Breast epithelium (tissue), 4 donors: ENCODE measurements around the gene CHRNB4. TPM values are rescaled to one million over a fixed set of nuclear protein-coding genes. Genes with fewer than 3 reads are reported as not detected.

Experiments used
- DNase-seq, 2 donors: peaks; one replicate each; pipeline ENCODE4 v3.0.0-alpha.2; 2019; ENCODE audit warnings: low spot score in 2 of 2
- H3K27ac ChIP-seq, 2 donors: fragments of 200-600 bp; sonication (generic) in 1 of 2; one replicate each; pipeline ENCODE4 v1.5.1; 2016 to 2019; ENCODE audit warnings: mild to moderate bottlenecking in 1 of 2
- H3K27me3 ChIP-seq, 2 donors: fragments of 200-600 bp; sonication (generic) in 1 of 2; one replicate each; pipeline versions ENCODE4 v1.5.1 to v1.6.0; 2017 to 2019; ENCODE audit warnings: control low read depth in 1 of 2, mild to moderate bottlenecking in 1 of 2
- H3K36me3 ChIP-seq: fragments of 200-600 bp; one replicate; pipeline ENCODE4 v1.5.1; 2019
- H3K4me1 ChIP-seq, 2 donors: fragments of 200-600 bp; sonication (generic); one replicate each; pipeline ENCODE4 v1.5.1; 2016 to 2019; ENCODE audit warnings: control low read depth in 1 of 2
- H3K4me3 ChIP-seq, 3 donors: fragments of 200-600 bp; sonication (generic); 1 replicate in 2 of 3; 2 replicates in 1 of 3; pipeline ENCODE4 v1.5.1; 2016 to 2019; ENCODE audit warnings: mild to moderate bottlenecking in 3 of 3, moderate library complexity in 2 of 3
- H3K9me3 ChIP-seq, 2 donors: fragments of 200-600 bp; sonication (generic) in 1 of 2; one replicate each; pipeline ENCODE4 v1.5.1; 2016 to 2019; ENCODE audit warnings: control low read depth in 1 of 2
- CTCF ChIP-seq, 3 donors: fragments of 450-650 bp; IDR thresholded peaks; one replicate each; pipeline ENCODE4 v1.5.1; 2016 to 2017; ENCODE audit warnings: antibody characterized with exemption in 3 of 3, mild to moderate bottlenecking in 3 of 3, moderate library complexity in 3 of 3
- POLR2A ChIP-seq: fragments of 450-650 bp; IDR thresholded peaks from one replicate; pipeline ENCODE4 v1.6.1; 2016; ENCODE audit warnings: antibody characterized with exemption, mild to moderate bottlenecking, moderate library complexity
- POLR2AphosphoS5 ChIP-seq, 3 donors: sonication (generic); formaldehyde crosslinking; IDR thresholded peaks; one replicate each; pipeline ENCODE4 v1.6.1; 2017; ENCODE audit warnings: antibody characterized with exemption in 3 of 3
- intact Hi-C: fragments of 100-400 bp; cut with DNase I; formaldehyde crosslinking; loops from one replicate; pipeline ENCODE4 v1.15.1; 2023; ENCODE audit warnings: low total_unique reads
- total RNA-seq, 3 donors: library from RNA; depleted of rRNA; stranded (reverse); fragments of >200 nt; gene quantifications; one replicate each; pipeline ENCODE4 v1.1.0, GENCODE V29; 2016

The CHRNB4 gene
- total RNA-seq, 3 donors from 2014 or later, result not detected

- Histone ChIP-seq H3K9me3 (no peaks in the 10 kb centered on the region), H3K4me3 (no peak overlapping the region), H3K27ac (no peak overlapping the region), H3K4me1 (no peaks in the 10 kb centered on the region), H3K27me3 (no peaks in the 10 kb centered on the region), H3K36me3 (no peaks in the 10 kb centered on the region)
- intact Hi-C loops, result no loop called here
- no peak for TF ChIP-seq CTCF (IDR thresholded peaks at IDR 0.05)
- no peak for TF ChIP-seq POLR2AphosphoS5 (IDR thresholded peaks at IDR 0.05)
- TF ChIP-seq POLR2A, result no peak
- DNase-seq, result no peak
Measured at GRCh38 chr15:78673476-78673875, 32.5 kb upstream of the CHRNB4 start.

GRCh38 chr15:78672285-78673014, 31.4 kb upstream of the CHRNB4 start:
- no peak overlapping the region for H3K27ac ChIP-seq
- no peak for TF ChIP-seq CTCF (IDR thresholded peaks at IDR 0.05)
- TF ChIP-seq POLR2AphosphoS5 (IDR thresholded peaks at IDR 0.05), result no peak
- no peak for TF ChIP-seq POLR2A
- DNase-seq, result no peak
- no peaks in the 10 kb centered on the region for H3K36me3 ChIP-seq
- intact Hi-C loops, result no loop called here
- no peak overlapping the region for H3K4me3 ChIP-seq
- H3K9me3 ChIP-seq, result no peaks in the 10 kb centered on the region
- H3K27me3 ChIP-seq, result no peaks in the 10 kb centered on the region
- H3K4me1 ChIP-seq, result no peaks in the 10 kb centered on the region

- H3K4me3 ChIP-seq, result no peak overlapping the region
- intact Hi-C loops, result no loop called here
Measured at GRCh38 chr15:78671626-78672211, 30.7 kb upstream of the CHRNB4 start.

GRCh38 chr15:78668987-78669386, 28.0 kb upstream of the CHRNB4 start:
- TF ChIP-seq POLR2AphosphoS5 (IDR thresholded peaks at IDR 0.05) (no peak), POLR2A (no peak), CTCF (IDR thresholded peaks at IDR 0.05) (no peak)
- intact Hi-C loops, result no loop called here
- no peaks in the 10 kb centered on the region for H3K36me3 ChIP-seq

More at GRCh38 chr15:78671626-78672211, 30.7 kb upstream of the CHRNB4 start:
- H3K36me3 ChIP-seq, result no peaks in the 10 kb centered on the region
- H3K27ac ChIP-seq, result no peak overlapping the region
- no peak for DNase-seq
- H3K9me3 ChIP-seq, result no peaks in the 10 kb centered on the region
- no peak for TF ChIP-seq POLR2A
- no peak for TF ChIP-seq CTCF (IDR thresholded peaks at IDR 0.05)
- no peak for TF ChIP-seq POLR2AphosphoS5 (IDR thresholded peaks at IDR 0.05)
- H3K4me1 ChIP-seq, result no peaks in the 10 kb centered on the region
- H3K27me3 ChIP-seq, result no peaks in the 10 kb centered on the region

GRCh38 chr15:78667578-78668236, 26.7 kb upstream of the CHRNB4 start:
- no peaks in the 10 kb centered on the region for H3K36me3 ChIP-seq
- TF ChIP-seq CTCF (IDR thresholded peaks at IDR 0.05) (no peak), POLR2AphosphoS5 (IDR thresholded peaks at IDR 0.05) (no peak), POLR2A (no peak)
- H3K27me3 ChIP-seq, result no peaks in the 10 kb centered on the region
- intact Hi-C loops, result no loop called here
- H3K9me3 ChIP-seq, result no peaks in the 10 kb centered on the region
- no peak overlapping the region for H3K4me3 ChIP-seq
- DNase-seq, result no peak
- no peaks in the 10 kb centered on the region for H3K4me1 ChIP-seq
- H3K27ac ChIP-seq, result no peak overlapping the region

More at GRCh38 chr15:78668987-78669386, 28.0 kb upstream of the CHRNB4 start:
- H3K27me3 ChIP-seq, result no peaks in the 10 kb centered on the region
- no peak overlapping the region for H3K27ac ChIP-seq
- no peaks in the 10 kb centered on the region for H3K4me1 ChIP-seq
- no peaks in the 10 kb centered on the region for H3K9me3 ChIP-seq
- DNase-seq, result no peak
- H3K4me3 ChIP-seq, result no peak overlapping the region
